ENCODE measurements around the gene TPPP2. TPM values are rescaled to one million over a fixed set of nuclear protein-coding genes. Genes with fewer than 3 reads are reported as not detected.

TPPP2 gene
- total and polyA plus RNA-seq, 2 donors (not counting 1 experiment from before 2014, with no cell fraction given): not detected

DNA sequence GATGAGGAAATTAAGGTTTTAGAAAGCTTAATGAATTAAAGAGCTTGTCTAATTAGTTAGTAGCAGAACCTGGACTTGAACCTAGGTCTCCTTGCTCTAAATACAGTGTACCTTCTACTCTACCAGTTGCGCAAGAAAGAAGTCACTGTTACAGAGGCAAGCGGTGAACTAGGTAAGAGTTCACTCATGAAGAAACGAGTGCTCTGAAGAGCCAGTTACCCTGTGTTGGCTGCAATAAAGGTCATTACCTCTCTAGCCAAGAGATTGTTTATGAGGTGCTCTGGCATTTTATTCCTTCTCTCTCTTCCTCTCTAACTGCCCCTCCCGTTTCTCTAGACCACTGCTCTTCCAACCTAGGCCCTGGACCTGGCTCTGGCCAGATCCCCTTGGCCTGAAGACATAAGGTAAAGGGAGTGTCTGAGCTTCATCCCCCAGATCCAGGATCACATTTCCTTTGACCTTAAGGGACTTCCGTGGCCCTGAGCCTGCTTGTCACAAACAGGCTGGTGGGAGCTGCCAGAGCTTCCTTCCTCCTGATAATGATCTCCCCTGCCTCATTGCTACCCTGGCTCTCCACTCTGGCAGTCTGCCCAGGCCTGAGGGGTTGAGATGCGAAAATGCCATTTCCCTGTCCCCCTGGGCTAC lies 14.1 kb downstream of the TPPP2 start:
- Histone ChIP-seq H3K36me3 (ENCODE audit: control insufficient read depth, insufficient read depth, low read length) (no peaks in the 10 kb centered on the region), H2AFZ (ENCODE audit: low read length) (no peak overlapping the region), H3K27ac (ENCODE audit: insufficient read depth, low read length) (no peak overlapping the region), H3K9ac (ENCODE audit: insufficient read depth, low read length) (no peak overlapping the region), H3K79me2 (ENCODE audit: control insufficient read depth, insufficient read depth, low read length) (no peaks in the 10 kb centered on the region), H3K9me3 (ENCODE audit: control insufficient read depth, insufficient read depth, low read depth, low read length) (no peaks in the 10 kb centered on the region), H3K4me2 (ENCODE audit: extremely low read depth, insufficient read depth, low read length) (no peak overlapping the region), H3K4me1 (ENCODE audit: control insufficient read depth, extremely low read depth, insufficient read depth, low read length) (no peaks in the 10 kb centered on the region), H3K27me3 (ENCODE audit: control insufficient read depth, insufficient read depth, low read length) (peaks cover 8% of the 10 kb centered on the region), H3K4me3 (replicated peaks in 1 of 4; ENCODE audit: control extremely low read depth in 1 of 4, insufficient read depth in 1 of 4, low read depth in 3 of 4, low read length in 4 of 4) (no peak overlapping the region), H4K20me1 (ENCODE audit: control insufficient read depth, extremely low read depth, insufficient read depth, low read length) (no peaks in the 10 kb centered on the region)
- DNase-seq (ENCODE audit: low read depth in 2 of 2): no peak
- TF ChIP-seq, protein P1, sequence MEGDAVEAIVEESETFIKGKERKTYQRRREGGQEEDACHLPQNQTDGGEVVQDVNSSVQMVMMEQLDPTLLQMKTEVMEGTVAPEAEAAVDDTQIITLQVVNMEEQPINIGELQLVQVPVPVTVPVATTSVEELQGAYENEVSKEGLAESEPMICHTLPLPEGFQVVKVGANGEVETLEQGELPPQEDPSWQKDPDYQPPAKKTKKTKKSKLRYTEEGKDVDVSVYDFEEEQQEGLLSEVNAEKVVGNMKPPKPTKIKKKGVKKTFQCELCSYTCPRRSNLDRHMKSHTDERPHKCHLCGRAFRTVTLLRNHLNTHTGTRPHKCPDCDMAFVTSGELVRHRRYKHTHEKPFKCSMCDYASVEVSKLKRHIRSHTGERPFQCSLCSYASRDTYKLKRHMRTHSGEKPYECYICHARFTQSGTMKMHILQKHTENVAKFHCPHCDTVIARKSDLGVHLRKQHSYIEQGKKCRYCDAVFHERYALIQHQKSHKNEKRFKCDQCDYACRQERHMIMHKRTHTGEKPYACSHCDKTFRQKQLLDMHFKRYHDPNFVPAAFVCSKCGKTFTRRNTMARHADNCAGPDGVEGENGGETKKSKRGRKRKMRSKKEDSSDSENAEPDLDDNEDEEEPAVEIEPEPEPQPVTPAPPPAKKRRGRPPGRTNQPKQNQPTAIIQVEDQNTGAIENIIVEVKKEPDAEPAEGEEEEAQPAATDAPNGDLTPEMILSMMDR (conservative IDR thresholded peaks at IDR 0.05 in 1 of 2, IDR thresholded peaks at IDR 0.05 in 1 of 2; ENCODE audit: low read depth in 1 of 2, low read length in 2 of 2): no peak
- no peak for TF ChIP-seq EZH2 (IDR thresholded peaks at IDR 0.05; ENCODE audit: low read length, missing control alignments)

DNA sequence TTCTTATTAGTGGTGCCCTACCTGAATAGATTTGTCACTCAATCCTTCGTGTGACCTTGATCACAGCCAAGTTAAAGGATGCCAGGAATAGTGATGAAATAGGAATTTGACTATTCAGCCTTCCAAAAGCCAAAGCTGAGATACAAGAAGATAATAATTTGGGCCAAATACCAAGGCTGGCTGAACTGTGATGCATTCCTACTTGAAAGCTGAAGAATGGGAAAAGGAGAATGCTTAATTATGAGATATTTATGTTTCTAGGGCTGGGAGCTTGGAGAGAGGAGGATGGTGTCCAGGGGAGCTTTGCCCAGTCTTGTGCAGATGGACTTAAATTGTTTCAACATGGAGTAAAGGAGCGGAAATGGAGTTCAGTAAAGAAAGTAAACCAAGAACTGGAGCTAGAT lies 17.4 kb downstream of the TPPP2 start:
- Histone ChIP-seq H3K4me2 (ENCODE audit: extremely low read depth, insufficient read depth, low read length) (no peak overlapping the region), H4K20me1 (ENCODE audit: control insufficient read depth, extremely low read depth, insufficient read depth, low read length) (no peaks in the 10 kb centered on the region), H3K27me3 (ENCODE audit: control insufficient read depth, insufficient read depth, low read length) (peaks cover 8% of the 10 kb centered on the region), H3K4me1 (ENCODE audit: control insufficient read depth, extremely low read depth, insufficient read depth, low read length) (no peaks in the 10 kb centered on the region), H3K9ac (ENCODE audit: insufficient read depth, low read length) (no peak overlapping the region), H3K79me2 (ENCODE audit: control insufficient read depth, insufficient read depth, low read length) (no peaks in the 10 kb centered on the region), H3K27ac (ENCODE audit: insufficient read depth, low read length) (no peak overlapping the region), H3K4me3 (replicated peaks in 1 of 4; ENCODE audit: control extremely low read depth in 1 of 4, insufficient read depth in 1 of 4, low read depth in 3 of 4, low read length in 4 of 4) (no peak overlapping the region), H3K36me3 (ENCODE audit: control insufficient read depth, insufficient read depth, low read length) (no peaks in the 10 kb centered on the region), H2AFZ (ENCODE audit: low read length) (no peak overlapping the region), H3K9me3 (ENCODE audit: control insufficient read depth, insufficient read depth, low read depth, low read length) (no peaks in the 10 kb centered on the region)
- TF ChIP-seq, protein P1 (conservative IDR thresholded peaks at IDR 0.05 in 1 of 2, IDR thresholded peaks at IDR 0.05 in 1 of 2; ENCODE audit: low read depth in 1 of 2, low read length in 2 of 2): no peak
- TF ChIP-seq EZH2 (IDR thresholded peaks at IDR 0.05; ENCODE audit: low read length, missing control alignments): no peak
- peak in 1 of 2 donors; percentile 71 for DNase-seq (ENCODE audit: low read depth in 2 of 2)

DNA sequence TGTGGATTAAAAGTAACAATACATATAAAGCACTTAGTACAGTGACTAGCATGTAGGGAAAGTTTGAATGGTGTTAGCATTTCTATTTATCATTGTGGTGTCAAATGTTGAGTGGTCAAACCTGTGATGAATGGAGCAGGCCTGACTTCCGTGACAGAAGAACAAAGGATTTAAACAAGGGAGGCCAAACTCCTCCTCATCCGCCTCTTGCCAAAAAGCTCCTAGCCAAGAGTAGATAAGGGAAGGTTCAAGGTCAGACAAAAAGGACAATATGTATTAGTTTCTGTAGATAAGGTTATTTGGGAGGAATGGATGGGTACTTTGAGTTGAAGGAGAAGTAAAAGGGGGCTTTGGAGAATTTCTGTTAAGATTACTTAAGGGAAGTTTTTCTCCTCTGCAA lies 18.6 kb downstream of the TPPP2 start:
- Histone ChIP-seq H3K9me3 (ENCODE audit: control insufficient read depth, insufficient read depth, low read depth, low read length) (no peaks in the 10 kb centered on the region), H4K20me1 (ENCODE audit: control insufficient read depth, extremely low read depth, insufficient read depth, low read length) (no peaks in the 10 kb centered on the region), H3K4me3 (replicated peaks in 1 of 4; ENCODE audit: control extremely low read depth in 1 of 4, insufficient read depth in 1 of 4, low read depth in 3 of 4, low read length in 4 of 4) (no peak overlapping the region), H3K27ac (ENCODE audit: insufficient read depth, low read length) (no peak overlapping the region), H3K9ac (ENCODE audit: insufficient read depth, low read length) (no peak overlapping the region), H3K4me2 (ENCODE audit: extremely low read depth, insufficient read depth, low read length) (no peak overlapping the region), H3K4me1 (ENCODE audit: control insufficient read depth, extremely low read depth, insufficient read depth, low read length) (no peaks in the 10 kb centered on the region), H3K36me3 (ENCODE audit: control insufficient read depth, insufficient read depth, low read length) (no peaks in the 10 kb centered on the region), H2AFZ (ENCODE audit: low read length) (no peak overlapping the region), H3K79me2 (ENCODE audit: control insufficient read depth, insufficient read depth, low read length) (no peaks in the 10 kb centered on the region), H3K27me3 (ENCODE audit: control insufficient read depth, insufficient read depth, low read length) (peaks cover 8% of the 10 kb centered on the region)
- DNase-seq (ENCODE audit: low read depth in 2 of 2): peak in 1 of 2 donors; percentile 50
- TF ChIP-seq, protein P1 (conservative IDR thresholded peaks at IDR 0.05 in 1 of 2, IDR thresholded peaks at IDR 0.05 in 1 of 2; ENCODE audit: low read depth in 1 of 2, low read length in 2 of 2): no peak

Data from fibroblast of lung (primary cell).